ENCODE results near the gene MTREX. TPM values are rescaled to one million over a fixed set of nuclear protein-coding genes. Genes with fewer than 3 reads are reported as not detected.

MTREX gene
- total RNA-seq, 1 experiment from 2014 or later: 123 TPM

GRCh38 chr5:55356896-55357295 is 49.1 kb downstream of the MTREX start:
- no peak overlapping the region for H3K14ac ChIP-seq (ENCODE audit: insufficient read depth, low read length)
- WGBS (ENCODE audit: extremely low coverage, insufficient read length, low lambda C conversion rate): no CpG with 5 or more reads among the region's 4 CpGs

More at GRCh38 chr5:55356896-55357295, 49.1 kb downstream of the MTREX start:
- no peak overlapping the region for H2BK15ac ChIP-seq (ENCODE audit: low read depth, low read length)
- H3K18ac ChIP-seq (ENCODE audit: insufficient read length, low read depth, low read length): no peak overlapping the region
- no peak overlapping the region for H3K4me2 ChIP-seq (ENCODE audit: insufficient read depth, insufficient read length, low read length)
- H3T11ph ChIP-seq (ENCODE audit: low read length): no peak overlapping the region
- H3K23me2 ChIP-seq (ENCODE audit: insufficient read length, low read depth, low read length, poor library complexity, severe bottlenecking): no peaks in the 10 kb centered on the region
- H3K27ac Mint-ChIP-seq: no peak overlapping the region
- no peaks in the 10 kb centered on the region for H3K9me3 Mint-ChIP-seq
- no peak overlapping the region for H4K91ac ChIP-seq (ENCODE audit: insufficient read length, low read depth, low read length)
- no peaks in the 10 kb centered on the region for H4K20me1 ChIP-seq (ENCODE audit: control insufficient read depth, insufficient read depth, insufficient read length)
- H2BK5ac ChIP-seq (ENCODE audit: insufficient read length, low read length): no peak overlapping the region
- no peak overlapping the region for H2AK5ac ChIP-seq (ENCODE audit: insufficient read length, low read length)
- H2AFZ ChIP-seq (ENCODE audit: low read length): no peak overlapping the region
- no peaks in the 10 kb centered on the region for H3K27me3 Mint-ChIP-seq (ENCODE audit: low read depth)
- H4K5ac ChIP-seq (ENCODE audit: insufficient read length, low read depth, low read length): no peak overlapping the region
- H3K9ac ChIP-seq (ENCODE audit: extremely low read depth, insufficient read length, low read length): no peak overlapping the region
- H3K4me1 Mint-ChIP-seq: no peaks in the 10 kb centered on the region
- no peak overlapping the region for H2BK120ac ChIP-seq (ENCODE audit: low read depth, low read length, poor library complexity, severe bottlenecking)
- TF ChIP-seq CTCF (conservative IDR thresholded peaks at IDR 0.05): no peak
- no peak overlapping the region for H4K8ac ChIP-seq (replicated peaks; ENCODE audit: insufficient read length, low read depth, low read length)
- H3K79me1 ChIP-seq (ENCODE audit: insufficient read depth, low read depth, low read length, poor library complexity, severe bottlenecking): no peaks in the 10 kb centered on the region
- no peak overlapping the region for H3K27ac ChIP-seq (ENCODE audit: insufficient read length, low read depth, low read length)
- no peak overlapping the region for H2BK12ac ChIP-seq (ENCODE audit: insufficient read length, low read depth, low read length)
- no peak overlapping the region for H3K56ac ChIP-seq (ENCODE audit: insufficient read length, low read depth, low read length)
- no peaks in the 10 kb centered on the region for H3K27me3 ChIP-seq (ENCODE audit: insufficient read depth, low read length)
- H3K4ac ChIP-seq (ENCODE audit: low read depth, low read length): no peak overlapping the region
- peaks cover 36 to 75% (median 65%) of the 10 kb centered on the region in 3 experiments for H3K36me3 Mint-ChIP-seq (ENCODE audit: insufficient read depth in 1 of 3, low read depth in 3 of 3)
- H3K23ac ChIP-seq (ENCODE audit: insufficient read length, low read depth, low read length): no peak overlapping the region
- peaks cover 2% of the 10 kb centered on the region; the same call in 1 of the 2 replicates for H3K79me2 ChIP-seq (ENCODE audit: insufficient read depth, low read length)
- no peaks in the 10 kb centered on the region for H3K9me3 ChIP-seq (ENCODE audit: control insufficient read depth, low read depth, low read length)
- no peaks in the 10 kb centered on the region for H3K4me1 ChIP-seq (ENCODE audit: insufficient read depth, low read length)
- no peak overlapping the region for H2BK20ac ChIP-seq (ENCODE audit: low read depth, low read length, poor library complexity, severe bottlenecking)
- no peak for DNase-seq
- no peak overlapping the region for H3K4me3 Mint-ChIP-seq
